Fibroblast of skin of abdomen (primary cell): Measurements from ENCODE around the gene MYL4. TPM values are rescaled to one million over a fixed set of nuclear protein-coding genes. Genes with fewer than 3 reads are reported as not detected.
"Not testable (repeated sequence)": the region's sequence is repeated elsewhere in the genome, so short reads cannot be mapped to it uniquely, and the experiment has no call there.

ENCODE experiments used
- DNase-seq: peaks from one replicate; pipeline ENCODE4 v3.0.0-alpha.2; 2013
- polyA plus RNA-seq, 2 experiments: library from polyadenylated mRNA; unstranded; fragments of 120-200 nt; gene quantifications; one replicate each; pipeline ENCODE4 v1.2.1, GENCODE V29; 2013; ENCODE audit not compliant: insufficient read length in 2 of 2

Gene MYL4
- 5.2 TPM for polyA plus RNA-seq (2013, experiment 1 of 2; ENCODE audit: insufficient read length)
- 5.5 TPM for polyA plus RNA-seq (2013, experiment 2 of 2; ENCODE audit: insufficient read length)

- peak; percentile 33 for DNase-seq
These were observed at the start of gene MYL4 for GRCh38 chr17:47208744-47209488. Gene MYL4, plus strand, starts transcription at chr17:47209348. Its CDS starts 75 bp downstream, at chr17:47209423.

DNA sequence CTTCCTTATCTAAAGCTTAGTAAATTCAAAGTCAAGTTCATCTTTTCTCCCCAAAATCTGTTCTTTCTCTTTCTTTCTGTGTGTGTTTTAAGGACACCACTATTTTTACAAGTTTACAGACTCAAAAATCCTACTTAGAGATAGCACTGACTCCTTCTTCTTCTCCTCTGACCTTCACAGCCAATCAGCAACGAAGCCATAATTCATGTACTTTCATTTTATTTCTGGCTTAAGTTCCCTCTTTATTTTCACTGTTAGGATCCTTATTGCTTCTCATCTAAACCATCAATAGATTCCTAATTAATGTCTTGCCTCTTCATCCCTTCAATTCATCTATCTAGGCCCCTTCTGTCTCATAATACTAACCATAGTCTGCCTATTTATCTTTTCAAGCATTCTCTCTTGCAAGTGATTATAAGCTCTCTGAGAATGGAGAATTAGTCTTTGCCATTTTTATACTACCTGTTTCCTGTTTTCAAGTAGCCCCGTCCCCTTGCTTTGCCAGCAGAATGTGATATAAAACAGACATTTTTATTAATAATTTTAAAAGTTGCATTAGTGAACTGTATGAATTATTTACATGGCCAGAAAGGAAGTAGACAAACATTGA is 47.0 kb upstream of the MYL4 start:
- no peak for DNase-seq

- no peak for DNase-seq
These were observed 44.9 kb upstream of the MYL4 start for GRCh38 chr17:47164263-47164662.

DNA sequence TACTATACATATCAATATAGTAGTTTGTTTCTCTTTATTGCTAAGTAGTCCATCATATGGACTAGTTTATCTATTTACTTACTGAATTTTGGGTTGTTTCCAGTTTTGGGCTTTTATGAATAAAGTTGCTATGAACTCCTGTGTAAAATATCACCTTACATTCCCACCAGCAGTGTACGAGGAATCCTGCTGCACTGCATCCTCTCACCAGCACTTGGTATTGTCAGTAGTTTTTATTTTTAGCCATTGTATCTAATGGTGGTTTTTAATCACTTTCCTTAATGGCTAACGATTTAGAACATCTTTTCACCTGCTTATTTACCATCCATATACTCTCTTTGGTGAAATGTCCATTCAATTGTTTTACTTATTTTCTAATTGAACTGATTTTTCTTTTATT is 44.0 kb upstream of the MYL4 start:
- DNase-seq: no peak

DNA sequence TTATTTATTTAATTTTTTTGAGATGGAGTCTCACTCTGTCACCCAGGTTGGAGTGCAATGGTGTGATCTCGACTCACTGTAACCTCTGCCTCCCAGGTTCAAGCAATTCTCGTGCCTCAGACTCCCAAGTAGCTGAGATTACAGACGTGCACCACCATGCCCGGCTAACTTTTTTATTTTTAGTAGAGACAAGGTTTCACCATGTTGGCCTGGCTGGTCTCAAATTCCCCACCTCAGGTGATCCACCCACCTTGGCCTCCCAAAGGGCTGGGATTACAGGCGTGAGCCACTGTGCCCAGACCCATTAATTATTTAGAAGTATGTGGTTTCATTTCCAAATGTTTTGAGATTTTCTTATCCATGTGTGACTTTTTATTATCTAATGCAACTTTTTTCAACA is 42.3 kb upstream of the MYL4 start:
- not testable (repeated sequence) for DNase-seq

DNA sequence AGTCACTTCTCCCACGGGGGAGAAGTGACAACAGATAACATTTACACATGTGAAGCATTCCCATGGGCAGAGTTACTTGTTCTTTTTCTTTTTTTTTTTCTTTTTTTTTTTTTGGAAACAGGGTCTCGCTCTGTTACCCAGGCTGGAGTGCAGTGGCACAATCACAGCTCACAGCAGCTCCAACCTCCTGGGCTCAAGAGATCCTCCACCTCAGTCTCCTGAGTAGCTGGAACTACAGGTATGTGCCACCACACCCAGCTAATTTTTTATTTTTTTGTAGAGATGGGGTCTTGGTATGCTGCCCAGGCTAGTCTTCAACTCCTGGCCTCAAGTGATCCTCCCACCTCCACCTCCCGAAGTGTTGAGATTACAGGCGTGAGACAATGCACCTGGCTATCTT is 40.3 kb upstream of the MYL4 start:
- not testable (repeated sequence) for DNase-seq

DNA sequence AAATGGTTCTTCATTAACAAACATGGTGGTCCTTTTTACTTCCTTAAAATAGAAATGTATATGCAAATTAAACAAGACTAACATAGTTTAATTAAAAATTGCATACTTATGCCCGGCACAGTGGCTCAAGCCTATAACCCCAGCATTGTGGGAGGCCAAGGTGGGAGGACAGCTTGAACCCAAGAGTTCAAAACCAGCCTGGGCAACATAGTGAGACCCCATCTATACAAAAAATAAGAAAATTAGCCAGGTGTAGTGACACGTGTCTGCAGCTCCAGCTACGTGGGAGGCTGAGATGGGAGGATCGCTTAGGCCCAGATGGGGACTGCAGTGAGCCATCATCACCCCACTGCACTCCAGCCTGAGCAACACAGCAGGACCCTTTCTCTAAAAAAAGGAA is 38.4 kb upstream of the MYL4 start:
- DNase-seq: no peak

DNA sequence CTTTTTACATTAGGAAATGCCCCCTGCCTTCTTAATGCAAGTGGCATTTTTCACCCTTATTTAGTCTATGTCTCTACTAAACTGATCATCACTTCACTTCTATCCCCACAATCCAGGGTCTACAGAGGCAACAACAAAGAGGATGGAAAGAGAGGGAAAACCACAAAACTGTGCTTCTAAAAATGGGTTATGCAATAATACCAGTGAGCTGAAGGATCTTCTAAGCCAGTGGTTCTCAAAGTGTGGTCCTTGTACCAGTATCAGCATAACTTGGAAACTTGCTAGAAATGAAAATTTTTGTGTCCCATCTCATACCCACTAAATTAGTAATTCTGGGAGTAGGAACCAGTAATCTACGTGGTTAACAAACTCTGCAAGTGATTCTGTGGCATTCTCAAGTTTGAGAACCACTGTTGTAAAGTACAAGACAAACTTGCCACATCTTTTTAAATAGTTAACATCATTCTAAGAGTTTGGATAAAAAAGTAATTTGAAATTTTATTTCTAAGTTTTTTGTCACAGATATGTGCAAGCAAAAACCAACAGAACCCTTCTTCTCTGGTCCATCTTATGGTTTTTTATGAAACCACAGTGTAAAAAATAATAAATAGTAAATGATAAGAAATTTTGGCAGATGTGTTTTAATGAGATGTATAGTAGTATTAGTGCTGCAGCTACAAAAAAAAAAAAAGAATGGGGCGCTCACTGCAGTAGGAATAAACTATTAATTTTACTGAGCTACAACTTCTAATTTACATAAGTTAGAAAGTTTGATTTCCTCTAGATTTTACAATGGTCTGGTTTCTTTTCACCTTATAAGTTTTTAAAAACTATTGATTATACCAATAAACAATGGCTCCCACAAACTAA is 36.2 kb upstream of the MYL4 start:
- peak; percentile 16 for DNase-seq

GRCh38 chr17:47174823-47175222 is 34.3 kb upstream of the MYL4 start:
- DNase-seq: not testable (repeated sequence)

- DNase-seq: no peak
These were observed 32.7 kb upstream of the MYL4 start for GRCh38 chr17:47176389-47176826.

- no peak for DNase-seq
These were observed 31.9 kb upstream of the MYL4 start for GRCh38 chr17:47177261-47177660.

- no peak for DNase-seq
These were observed 30.0 kb upstream of the MYL4 start for GRCh38 chr17:47179141-47179540.

DNA sequence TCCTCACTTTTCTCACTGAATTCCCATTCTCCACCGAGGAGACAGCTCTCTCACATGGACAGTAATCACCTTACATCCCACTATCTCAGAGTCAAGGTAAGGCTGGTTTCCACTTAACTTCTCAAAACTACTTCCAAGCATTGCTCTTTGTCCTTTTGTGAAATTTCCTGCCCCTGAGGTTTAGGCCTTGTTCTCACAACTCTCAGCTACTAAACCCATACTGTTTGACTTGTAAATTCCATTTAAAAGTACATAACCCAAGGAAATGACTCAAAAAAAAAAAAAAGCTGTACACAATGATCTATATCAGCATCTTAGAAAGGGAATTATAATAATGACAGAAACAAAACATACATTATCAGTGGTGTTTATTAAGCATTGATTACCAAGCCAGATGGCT is 28.8 kb upstream of the MYL4 start:
- no peak for DNase-seq

DNA sequence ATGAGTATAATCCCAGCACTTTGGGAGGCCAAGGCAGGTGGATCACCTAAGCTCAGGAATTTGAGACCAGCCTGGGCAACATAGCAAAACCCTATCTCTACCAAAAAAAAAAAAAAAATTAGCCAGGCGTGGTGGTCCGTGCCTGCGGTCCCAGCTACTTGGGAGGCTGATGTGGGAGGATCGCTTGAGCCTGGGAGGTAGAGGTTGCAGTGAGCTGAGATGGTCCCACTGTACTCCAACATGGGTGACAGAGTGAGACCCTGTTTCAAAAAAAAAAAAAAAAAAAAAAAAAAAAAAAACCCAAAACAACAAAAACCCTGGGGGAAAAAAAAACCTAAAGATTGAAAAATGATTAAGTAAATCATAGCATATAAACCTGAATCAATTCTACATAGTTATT is 28.2 kb upstream of the MYL4 start:
- DNase-seq: not testable (repeated sequence)

GRCh38 chr17:47184681-47185080 is 24.5 kb upstream of the MYL4 start:
- DNase-seq: peak; percentile 65

DNA sequence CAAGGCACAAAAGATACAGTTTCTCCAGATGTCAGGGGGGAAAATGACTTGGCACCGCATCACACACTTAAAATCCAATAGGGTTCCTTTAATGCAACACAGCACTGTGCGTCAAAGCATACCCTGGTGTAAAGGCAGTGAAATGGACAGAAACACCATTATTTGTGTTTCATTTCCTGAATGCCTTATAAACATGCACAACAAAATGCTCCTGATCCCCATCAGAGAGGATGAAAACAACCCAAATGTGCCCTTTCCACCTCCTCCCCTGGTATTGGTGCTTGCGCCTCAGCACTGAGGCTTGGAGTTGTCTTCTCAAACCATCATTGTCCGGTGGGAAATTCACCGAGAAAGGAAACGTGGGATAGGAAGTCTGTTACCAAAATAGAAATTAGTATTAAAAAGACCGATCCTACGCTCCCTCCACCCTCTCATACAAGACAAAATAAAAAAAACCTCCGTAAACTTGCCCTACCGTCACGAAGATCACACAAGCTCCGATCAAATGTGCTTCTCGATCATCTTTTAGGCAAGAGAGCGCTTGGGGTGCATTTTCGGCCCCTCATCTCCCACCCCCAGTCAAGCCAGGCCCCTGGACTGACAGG is 20.8 kb upstream of the MYL4 start:
- DNase-seq: peak; percentile 51

DNA sequence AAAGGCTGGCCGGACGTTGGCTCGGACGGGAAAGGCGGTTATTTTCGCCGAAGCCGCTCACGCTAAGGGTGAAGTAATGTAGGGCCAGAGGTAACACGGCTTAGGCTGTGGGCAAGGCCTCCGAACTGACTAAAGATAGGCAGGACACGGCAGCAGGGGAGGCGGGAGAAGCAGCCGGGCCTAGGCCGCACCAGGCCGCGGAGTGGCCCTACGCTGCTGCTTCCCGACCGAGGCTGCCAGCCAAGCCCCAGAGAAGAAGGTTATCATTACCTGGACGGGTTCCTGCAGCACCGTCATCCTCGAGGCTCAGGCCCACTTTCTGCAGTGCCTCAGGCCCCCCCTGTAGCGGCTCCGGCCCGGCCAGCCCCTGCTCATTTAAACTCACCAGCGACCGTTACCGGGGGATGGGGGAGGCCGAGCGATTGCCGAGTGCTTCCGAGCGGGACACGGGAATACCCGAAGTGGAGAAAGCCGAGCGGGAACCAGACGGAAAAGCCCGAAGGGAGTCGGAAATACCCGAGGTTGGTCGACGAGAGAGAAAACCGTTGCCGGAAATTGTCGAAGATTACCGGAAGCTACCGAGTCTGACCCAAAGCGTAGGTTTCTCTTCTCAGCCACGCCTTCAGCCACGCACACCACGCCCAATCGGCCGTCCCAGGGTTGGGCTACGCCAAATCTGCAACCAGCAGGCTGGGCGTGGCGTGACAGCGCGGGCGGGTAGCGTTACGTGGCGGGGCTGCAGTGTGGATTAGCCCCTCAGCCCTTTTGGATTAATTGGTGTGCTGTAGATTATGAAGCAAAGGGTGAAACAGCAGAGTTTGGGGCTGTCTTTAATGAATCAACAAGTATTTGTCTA is 20.0 kb upstream of the MYL4 start, which contains the start of gene CDC27:
TSS of gene CDC27 (minus strand) at position 420 of the 856 bp plus-strand sequence. CDS start at position 297, 123 bp downstream.
- DNase-seq: peak; percentile 97

DNA sequence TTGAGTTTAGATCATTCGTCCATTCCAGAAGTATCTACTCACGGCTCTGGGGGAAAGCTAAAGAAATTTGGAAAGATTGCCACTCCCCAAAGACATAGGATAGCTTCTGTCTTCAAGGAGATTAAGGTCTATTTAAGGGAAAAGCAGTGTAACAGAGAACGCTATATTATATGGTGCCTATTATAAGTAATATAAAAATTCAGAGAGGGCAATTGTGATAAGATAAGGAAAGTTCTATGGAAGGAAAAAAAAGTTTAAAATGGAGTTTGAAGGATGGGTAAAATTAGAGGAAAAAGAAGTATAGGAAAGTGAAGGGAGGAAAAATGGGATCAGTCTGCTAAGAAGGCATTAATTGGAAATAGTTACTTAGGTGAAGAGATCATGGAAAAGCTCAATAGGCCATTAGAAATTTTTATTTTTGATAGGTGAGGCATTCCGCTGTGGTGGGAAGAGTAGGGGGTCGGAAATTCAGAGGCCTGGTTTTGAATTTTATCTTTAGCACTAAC is 19.4 kb upstream of the MYL4 start:
- DNase-seq: no peak

- DNase-seq: no peak
These were observed 18.9 kb upstream of the MYL4 start for GRCh38 chr17:47190243-47190642.

DNA sequence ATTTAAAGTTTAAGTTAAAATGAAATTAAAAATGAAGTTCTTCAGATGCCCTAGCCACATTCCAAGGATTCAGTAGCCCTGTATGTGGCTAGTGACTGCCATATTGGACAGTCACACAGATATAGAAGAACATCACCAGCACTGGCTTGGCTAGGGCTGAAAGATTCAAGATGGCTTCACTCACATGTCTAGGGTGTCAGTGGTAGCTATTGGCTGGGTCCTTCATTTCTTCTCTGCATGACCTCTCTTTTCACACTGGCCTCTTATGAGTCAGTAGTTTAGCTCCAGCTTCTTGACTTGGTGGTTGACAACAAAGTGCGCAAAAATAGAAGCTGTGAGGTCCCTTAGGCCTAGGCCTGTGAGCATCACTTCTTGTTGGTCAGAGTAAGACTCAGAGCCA is 18.4 kb upstream of the MYL4 start:
- no peak for DNase-seq

DNA sequence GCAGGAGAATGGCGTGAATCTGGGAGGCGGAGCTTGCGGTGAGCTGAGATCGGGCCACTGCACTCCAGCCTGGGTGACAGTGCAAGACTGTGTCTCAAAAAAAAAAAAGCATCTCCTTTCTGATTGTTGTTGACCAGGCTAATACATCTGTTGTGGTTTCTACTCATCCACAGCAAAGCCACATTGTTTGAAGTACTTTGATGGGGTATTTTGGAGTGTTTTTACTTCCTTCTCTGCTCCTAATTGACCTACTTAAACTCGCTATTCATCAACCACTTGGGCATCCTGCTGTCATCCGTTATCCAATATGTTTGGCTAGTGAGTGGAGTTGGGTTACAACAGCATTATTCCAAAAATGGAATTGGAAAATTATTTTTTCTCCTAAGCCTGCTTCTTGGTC is 16.6 kb upstream of the MYL4 start:
- DNase-seq: peak; percentile 28
